HUES64 (cell line): Measurements from ENCODE around the gene NPTX2. TPM values are rescaled to one million over a fixed set of nuclear protein-coding genes. Genes with fewer than 3 reads are reported as not detected.
"Not testable (repeated sequence)": the region's sequence is repeated elsewhere in the genome, so short reads cannot be mapped to it uniquely, and the experiment has no call there.

Experiments
- H3K27ac ChIP-seq: 2 replicates; pipeline ENCODE4 v1.7.0; 2013; ENCODE audit warnings: low read depth, low read length, inconsistent platforms
- H3K27me3 ChIP-seq: 2 replicates; pipeline ENCODE4 v1.6.1; 2013; ENCODE audit warnings: mild to moderate bottlenecking, low read length; ENCODE audit not compliant: insufficient read depth
- H3K36me3 ChIP-seq: 2 replicates; pipeline ENCODE4 v1.6.1; 2013; ENCODE audit warnings: mild to moderate bottlenecking, low read length; ENCODE audit not compliant: insufficient read depth
- H3K4me1 ChIP-seq: 2 replicates; pipeline ENCODE4 v1.6.1; 2013; ENCODE audit warnings: mild to moderate bottlenecking, low read length, moderate library complexity; ENCODE audit not compliant: insufficient read depth
- H3K4me3 ChIP-seq: 2 replicates; pipeline ENCODE4 v1.5.1; 2013; ENCODE audit warnings: mild to moderate bottlenecking, low read length, moderate library complexity
- H3K9ac ChIP-seq: 2 replicates; pipeline ENCODE4 v1.6.1; 2013; ENCODE audit warnings: mild to moderate bottlenecking, low read depth, low read length
- H3K9me3 ChIP-seq: 2 replicates; pipeline ENCODE4 v1.6.1; 2013; ENCODE audit warnings: low read depth, low read length; ENCODE audit not compliant: insufficient read depth
- WGBS: fragments of 150-250, 120-280 bp; methylation state at CpG from one replicate; pipeline ENCODE4 v1.1.7; 2013; ENCODE audit warnings: missing lambda C conversion rate; 5-methylcytosine and 5-hydroxymethylcytosine counted together
- polyA plus RNA-seq, 2 experiments: library from polyadenylated mRNA; stranded (reverse); fragments of 50-300 nt; gene quantifications; one replicate each; pipeline ENCODE4 v1.2.3, GENCODE V29; 2013

NPTX2 gene, protein sequence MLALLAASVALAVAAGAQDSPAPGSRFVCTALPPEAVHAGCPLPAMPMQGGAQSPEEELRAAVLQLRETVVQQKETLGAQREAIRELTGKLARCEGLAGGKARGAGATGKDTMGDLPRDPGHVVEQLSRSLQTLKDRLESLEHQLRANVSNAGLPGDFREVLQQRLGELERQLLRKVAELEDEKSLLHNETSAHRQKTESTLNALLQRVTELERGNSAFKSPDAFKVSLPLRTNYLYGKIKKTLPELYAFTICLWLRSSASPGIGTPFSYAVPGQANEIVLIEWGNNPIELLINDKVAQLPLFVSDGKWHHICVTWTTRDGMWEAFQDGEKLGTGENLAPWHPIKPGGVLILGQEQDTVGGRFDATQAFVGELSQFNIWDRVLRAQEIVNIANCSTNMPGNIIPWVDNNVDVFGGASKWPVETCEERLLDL
- polyA plus RNA-seq (2013, experiment 1 of 2) = 10.3 TPM
- 11.8 TPM for polyA plus RNA-seq (2013, experiment 2 of 2)

DNA sequence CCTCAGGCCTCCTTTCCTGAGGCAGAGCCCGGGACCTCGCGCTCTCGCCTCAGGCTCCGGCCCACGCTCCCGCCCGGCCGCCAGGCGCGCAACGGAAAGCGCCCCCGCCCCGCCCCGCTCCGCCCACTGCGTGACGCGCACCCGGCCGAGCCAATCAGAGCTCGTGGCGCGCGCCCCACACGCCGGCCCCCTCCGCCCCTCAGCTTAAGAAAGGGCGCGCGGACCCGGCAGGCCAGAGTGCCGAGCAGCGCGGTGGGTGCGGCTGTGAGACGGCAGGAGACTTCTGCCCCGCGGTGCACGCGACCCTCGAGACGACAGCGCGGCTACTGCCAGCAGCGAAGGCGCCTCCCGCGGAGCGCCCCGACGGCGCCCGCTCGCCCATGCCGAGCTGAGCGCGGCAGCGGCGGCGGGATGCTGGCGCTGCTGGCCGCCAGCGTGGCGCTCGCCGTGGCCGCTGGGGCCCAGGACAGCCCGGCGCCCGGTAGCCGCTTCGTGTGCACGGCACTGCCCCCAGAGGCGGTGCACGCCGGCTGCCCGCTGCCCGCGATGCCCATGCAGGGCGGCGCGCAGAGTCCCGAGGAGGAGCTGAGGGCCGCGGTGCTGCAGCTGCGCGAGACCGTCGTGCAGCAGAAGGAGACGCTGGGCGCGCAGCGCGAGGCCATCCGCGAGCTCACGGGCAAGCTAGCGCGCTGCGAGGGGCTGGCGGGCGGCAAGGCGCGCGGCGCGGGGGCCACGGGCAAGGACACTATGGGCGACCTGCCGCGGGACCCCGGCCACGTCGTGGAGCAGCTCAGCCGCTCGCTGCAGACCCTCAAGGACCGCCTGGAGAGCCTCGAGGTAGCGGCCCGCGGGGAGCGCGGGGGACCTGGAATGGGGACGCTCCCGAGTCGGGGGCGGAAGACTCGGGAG, at the start of gene NPTX2:
NPTX2 (plus strand) TSS at position 235 of the 909 bp plus-strand sequence; CDS start at position 412, 177 bp downstream.
- WGBS = 1% methylated on average over 130 of the region's 130 CpGs
- H3K36me3 ChIP-seq = no peaks in the 10 kb centered on the region
- peaks cover 73% of the 10 kb centered on the region for H3K27me3 ChIP-seq
- H3K4me1 ChIP-seq = peaks cover 9% of the 10 kb centered on the region
- no peaks in the 10 kb centered on the region for H3K9me3 ChIP-seq
- peak within 1 kb of the TSS; percentile 67 for H3K4me3 ChIP-seq
- no peak within 1 kb of the TSS for H3K27ac ChIP-seq
- H3K9ac ChIP-seq = peak within 1 kb of the TSS; percentile 63

DNA sequence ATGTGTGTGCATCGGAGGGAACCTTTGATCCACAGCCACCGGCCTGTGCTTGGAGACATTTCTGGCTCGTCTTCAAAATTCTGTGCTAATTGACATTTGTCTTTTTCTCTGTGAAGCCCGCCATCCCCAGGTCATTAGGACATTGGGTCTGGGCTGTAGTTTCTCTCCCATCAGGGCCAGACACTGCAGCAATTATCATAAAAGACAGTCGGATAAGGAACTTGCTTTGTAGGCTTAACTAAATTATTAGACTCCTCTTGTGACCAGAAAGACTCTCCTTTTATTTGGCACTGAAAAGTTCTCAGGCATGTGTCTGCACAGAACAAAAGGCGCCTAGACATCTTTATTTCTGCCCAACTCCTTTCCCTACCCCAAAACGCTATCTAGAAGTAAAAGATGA, 49.1 kb upstream of the NPTX2 start:
- H3K27me3 ChIP-seq = no peaks in the 10 kb centered on the region

DNA sequence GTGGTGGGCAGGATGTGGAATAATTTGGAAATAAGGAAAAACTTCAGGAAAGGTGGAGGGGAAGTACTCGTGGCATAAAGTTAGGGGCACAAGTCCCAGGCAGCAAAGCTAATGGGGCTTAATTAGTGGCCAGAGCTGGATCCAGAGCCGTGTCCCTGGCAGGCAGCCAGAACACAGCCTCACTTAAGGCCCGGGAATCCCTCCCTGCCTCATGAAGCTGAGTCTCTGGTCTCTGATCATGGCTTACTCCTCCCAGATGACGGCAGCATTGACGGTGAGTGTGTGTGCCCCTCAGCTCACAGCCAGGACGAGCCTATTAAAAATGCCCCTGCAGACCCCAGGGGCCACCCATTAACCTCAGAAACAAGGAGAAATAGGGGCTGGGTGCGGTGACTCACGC, 48.2 kb upstream of the NPTX2 start:
- Histone ChIP-seq H3K9me3 (peaks cover 11% of the 10 kb centered on the region; the same call in 1 of the 2 replicates), H3K36me3 (no peaks in the 10 kb centered on the region), H3K4me1 (no peaks in the 10 kb centered on the region), H3K27me3 (no peaks in the 10 kb centered on the region), H3K27ac (no peak overlapping the region), H3K4me3 (no peak overlapping the region), H3K9ac (no peak overlapping the region)
- 92% methylated on average over 8 of the region's 8 CpGs for WGBS

More for the DNA sequence above, 49.1 kb upstream of the NPTX2 start:
- WGBS = 92% methylated on average over 7 of the region's 7 CpGs
- Histone ChIP-seq H3K4me3 (no peak overlapping the region), H3K4me1 (no peaks in the 10 kb centered on the region), H3K27ac (no peak overlapping the region), H3K36me3 (no peaks in the 10 kb centered on the region), H3K9ac (no peak overlapping the region), H3K9me3 (peaks cover 12% of the 10 kb centered on the region; the same call in 1 of the 2 replicates)

DNA sequence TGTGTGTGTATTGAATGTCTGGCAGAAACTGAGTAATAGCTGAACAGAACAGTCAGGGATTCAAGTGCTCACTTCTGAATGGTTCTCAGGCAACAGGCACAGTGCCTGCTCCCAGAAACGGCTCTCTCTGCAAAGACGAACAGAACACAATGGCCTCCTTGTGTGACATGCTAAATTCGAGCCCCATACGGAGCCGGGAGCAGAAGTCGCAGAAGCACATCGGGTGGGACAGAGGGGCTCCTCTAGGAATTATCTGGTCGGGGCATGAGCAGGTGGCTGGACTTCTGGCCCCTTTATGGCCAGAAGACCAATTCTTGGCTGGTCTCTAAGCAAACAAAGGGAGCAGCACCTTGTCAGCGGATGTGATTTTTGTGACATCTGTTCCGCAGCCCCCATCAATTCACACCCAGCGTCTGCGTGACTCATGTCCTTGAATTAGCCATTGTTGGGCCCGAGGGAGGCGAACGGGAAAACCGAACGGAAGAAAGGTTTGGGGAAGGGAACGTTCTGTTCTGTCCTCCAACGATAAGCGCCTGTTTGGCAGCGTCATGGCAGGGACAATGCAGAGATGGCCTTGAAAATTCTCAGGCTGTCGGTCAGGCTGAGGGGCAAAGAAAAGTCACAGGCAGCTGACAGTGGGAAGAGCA, 47.3 kb upstream of the NPTX2 start:
- H3K4me1 ChIP-seq = no peaks in the 10 kb centered on the region
- H3K9ac ChIP-seq = no peak overlapping the region
- no peak overlapping the region for H3K27ac ChIP-seq
- no peaks in the 10 kb centered on the region for H3K36me3 ChIP-seq
- H3K9me3 ChIP-seq = peaks cover 4% of the 10 kb centered on the region; the same call in 1 of the 2 replicates
- no peak overlapping the region for H3K4me3 ChIP-seq
- 62% methylated on average over 22 of the region's 22 CpGs for WGBS
- H3K27me3 ChIP-seq = no peaks in the 10 kb centered on the region

DNA sequence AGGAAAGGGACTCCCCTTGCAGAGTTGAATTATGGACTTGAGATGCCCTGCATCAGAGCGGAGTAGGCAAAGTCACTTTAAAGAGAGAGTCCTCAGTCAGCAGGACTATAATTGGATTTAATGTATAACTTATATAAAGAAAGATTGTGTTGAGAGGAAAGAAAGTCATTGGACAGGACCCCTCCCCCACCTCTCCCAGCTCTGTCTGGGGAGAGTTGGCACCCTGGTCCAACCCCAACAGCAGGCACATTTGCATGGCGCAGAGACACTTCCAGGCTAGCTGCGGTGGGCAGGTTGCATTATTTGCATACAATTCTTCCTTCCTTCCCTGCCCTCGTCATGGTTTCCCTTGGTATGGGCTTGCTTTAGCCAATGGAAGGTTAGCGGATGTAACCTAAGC, 46.1 kb upstream of the NPTX2 start:
- WGBS = 83% methylated on average over 5 of the region's 5 CpGs
- peaks cover 9% of the 10 kb centered on the region for H3K9me3 ChIP-seq
- no peaks in the 10 kb centered on the region for H3K27me3 ChIP-seq
- no peak overlapping the region for H3K4me3 ChIP-seq
- H3K9ac ChIP-seq = no peak overlapping the region
- no peaks in the 10 kb centered on the region for H3K36me3 ChIP-seq
- H3K4me1 ChIP-seq = no peaks in the 10 kb centered on the region
- H3K27ac ChIP-seq = no peak overlapping the region

DNA sequence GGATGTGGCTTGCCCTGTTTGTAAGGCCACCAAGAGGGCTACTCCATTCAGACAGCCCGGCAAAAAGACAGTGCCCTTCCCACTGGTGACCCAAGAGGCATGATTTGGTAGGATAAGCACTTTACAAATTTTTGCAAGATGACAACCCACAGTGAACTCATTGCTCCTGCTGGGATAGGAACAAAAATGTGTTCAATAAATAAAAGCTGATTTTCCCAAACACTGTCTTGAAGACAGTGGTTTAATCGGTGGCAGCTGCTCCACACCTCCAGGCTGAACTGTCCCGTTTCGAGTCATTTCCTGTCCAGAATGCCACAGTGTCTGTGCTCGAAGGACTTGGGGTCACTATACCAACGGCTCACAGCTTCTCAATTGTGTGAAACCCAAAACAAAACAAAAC, 45.1 kb upstream of the NPTX2 start:
- Histone ChIP-seq H3K4me1 (no peaks in the 10 kb centered on the region), H3K4me3 (no peak overlapping the region), H3K36me3 (no peaks in the 10 kb centered on the region), H3K9ac (no peak overlapping the region), H3K27me3 (no peaks in the 10 kb centered on the region), H3K27ac (no peak overlapping the region), H3K9me3 (peaks cover 15% of the 10 kb centered on the region)
- 89% methylated on average over 6 of the region's 6 CpGs for WGBS

DNA sequence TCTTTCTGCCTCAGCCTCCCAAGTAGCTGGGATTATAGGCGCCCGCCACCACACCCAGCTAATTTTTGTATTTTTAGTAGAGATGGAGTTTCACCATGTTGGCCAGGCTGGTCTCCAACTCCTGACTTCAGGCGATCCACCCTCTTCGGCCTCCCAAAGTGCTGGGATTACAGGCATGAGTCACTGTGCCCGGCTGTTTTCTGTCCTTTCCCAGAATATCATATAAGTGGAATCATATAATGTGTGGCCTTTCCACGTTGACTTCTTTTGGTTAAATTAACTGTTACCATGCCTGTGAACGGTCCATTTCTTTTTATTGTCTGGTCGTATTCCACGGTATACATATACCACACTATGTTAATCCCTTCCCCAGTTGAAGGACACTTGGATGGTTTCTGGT, 44.4 kb upstream of the NPTX2 start:
- WGBS = 100% methylated on average over 5 of the region's 9 CpGs
- not testable (repeated sequence) for H3K27me3 ChIP-seq, H3K27ac ChIP-seq, H3K9ac ChIP-seq, H3K36me3 ChIP-seq, H3K4me1 ChIP-seq, H3K4me3 ChIP-seq
- peaks cover 15% of the 10 kb centered on the region for H3K9me3 ChIP-seq

DNA sequence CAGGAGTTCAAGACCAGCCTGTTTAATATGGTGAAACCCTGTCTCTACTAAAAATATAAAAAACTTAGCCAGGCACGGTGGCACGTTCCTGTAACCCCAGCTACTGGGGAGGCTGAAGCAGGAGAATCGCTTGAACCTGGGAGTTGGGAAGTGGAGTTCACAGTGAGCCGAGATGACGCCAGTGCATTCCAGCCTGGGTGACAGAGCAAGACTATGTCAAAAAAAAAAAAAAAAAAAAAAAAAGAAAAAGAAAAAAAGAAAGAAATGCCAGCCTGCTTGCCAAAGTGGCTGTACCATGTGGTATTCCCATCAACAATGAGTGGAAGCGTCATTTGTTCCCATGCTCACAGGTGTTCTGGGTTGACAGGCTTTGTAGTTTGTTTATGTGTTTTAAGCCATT, 43.3 kb upstream of the NPTX2 start:
- H3K9me3 ChIP-seq = peaks cover 15% of the 10 kb centered on the region
- no peak overlapping the region for H3K9ac ChIP-seq
- no peaks in the 10 kb centered on the region for H3K27me3 ChIP-seq
- WGBS = 94% methylated on average over 6 of the region's 6 CpGs
- H3K27ac ChIP-seq = no peak overlapping the region
- no peak overlapping the region for H3K4me3 ChIP-seq
- H3K36me3 ChIP-seq = no peaks in the 10 kb centered on the region
- H3K4me1 ChIP-seq = no peaks in the 10 kb centered on the region

DNA sequence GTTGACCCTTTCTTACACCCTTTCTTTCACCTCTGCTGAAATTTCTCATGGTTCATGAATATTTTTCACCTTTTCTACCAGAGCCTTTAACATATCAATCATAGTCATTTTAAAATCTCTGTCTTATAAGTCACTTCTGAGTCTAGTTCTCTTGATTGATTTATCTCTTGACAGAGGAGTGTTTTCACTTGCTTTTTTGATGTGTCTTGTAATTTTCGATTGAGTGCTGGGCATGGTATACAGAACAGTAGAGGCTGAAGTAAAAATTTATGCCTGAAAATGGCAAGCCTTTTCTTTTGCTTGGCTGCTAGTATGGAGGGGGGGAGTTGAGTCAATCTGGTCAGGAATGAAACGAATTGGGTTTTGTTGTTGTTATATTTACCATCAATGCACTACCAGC, 41.2 kb upstream of the NPTX2 start:
- Histone ChIP-seq H3K4me1 (no peaks in the 10 kb centered on the region), H3K9ac (no peak overlapping the region), H3K36me3 (no peaks in the 10 kb centered on the region), H3K27me3 (no peaks in the 10 kb centered on the region), H3K9me3 (peaks cover 15% of the 10 kb centered on the region), H3K4me3 (no peak overlapping the region), H3K27ac (no peak overlapping the region)
- 79% methylated on average over 2 of the region's 2 CpGs for WGBS

DNA sequence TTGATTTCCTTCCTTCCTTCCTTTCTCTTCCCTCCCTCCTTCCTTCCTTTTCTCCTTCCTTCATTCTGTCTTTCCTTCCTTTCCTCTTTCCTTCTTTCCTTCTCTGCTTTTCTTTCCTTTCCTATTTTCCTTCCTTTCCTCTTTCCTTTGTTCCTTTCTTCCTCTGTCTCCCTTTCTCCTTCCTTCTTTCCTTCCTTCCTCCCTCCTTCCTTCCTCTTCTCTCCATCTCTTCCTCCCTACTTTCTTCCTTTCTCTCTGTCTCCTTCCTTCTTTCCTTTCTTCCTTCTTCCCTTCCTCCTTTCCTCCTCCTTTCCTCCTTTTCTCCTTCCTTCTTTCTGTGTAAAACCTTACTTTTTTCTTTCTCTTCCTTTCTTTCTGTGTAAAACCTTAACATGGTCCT, 32.3 kb upstream of the NPTX2 start:
- Histone ChIP-seq H3K4me3 (no peak overlapping the region), H3K9me3 (no peaks in the 10 kb centered on the region), H3K9ac (no peak overlapping the region), H3K27ac (no peak overlapping the region), H3K4me1 (no peaks in the 10 kb centered on the region), H3K27me3 (no peaks in the 10 kb centered on the region), H3K36me3 (no peaks in the 10 kb centered on the region)

DNA sequence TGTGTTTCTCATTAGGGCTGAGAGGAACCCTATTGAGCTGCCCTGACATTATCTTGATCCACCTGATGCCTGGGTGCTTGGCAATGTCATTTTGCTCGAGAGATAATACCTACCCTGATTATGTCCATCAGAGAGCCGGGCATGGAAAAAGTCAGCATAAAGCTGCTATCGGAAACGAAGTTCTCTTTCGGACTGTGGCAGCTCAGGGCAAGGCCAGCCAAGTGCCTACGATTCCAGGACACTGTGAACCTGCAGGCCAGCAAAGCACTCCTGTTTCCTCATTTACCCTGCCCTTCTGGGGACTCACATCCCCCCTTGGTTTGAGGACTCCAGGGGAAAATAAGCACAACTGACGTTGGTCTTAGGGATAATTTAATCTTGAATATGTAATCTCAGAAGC, 25.2 kb upstream of the NPTX2 start:
- no peak overlapping the region for H3K9ac ChIP-seq
- H3K36me3 ChIP-seq = no peaks in the 10 kb centered on the region
- H3K27ac ChIP-seq = no peak overlapping the region
- 89% methylated on average over 7 of the region's 7 CpGs for WGBS
- H3K27me3 ChIP-seq = no peaks in the 10 kb centered on the region
- no peaks in the 10 kb centered on the region for H3K9me3 ChIP-seq
- H3K4me3 ChIP-seq = no peak overlapping the region
- H3K4me1 ChIP-seq = peaks cover 4% of the 10 kb centered on the region; the same call in 1 of the 2 replicates
